IMR-90 (cell line): ENCODE measurements around the gene MLIP. TPM values are rescaled to one million over a fixed set of nuclear protein-coding genes. Genes with fewer than 3 reads are reported as not detected.

ENCODE experiments used
- ATAC-seq: fragments of 200-7000 bp; cut with Tn5 transposase; 2 replicates; pipeline ENCODE4 v1.9.1; 2020; ENCODE audit warnings: low read depth, mild to moderate bottlenecking, moderate library complexity
- BruUV-seq: library from RNA; stranded (reverse); fragments of 400-500 nt; replicated peaks from 2 replicates; lab custom pipeline; 2021; lab: Mats Ljungman, UMichigan
- CTCF ChIA-PET: fragments of 300-600 bp; formaldehyde crosslinking; extraction: SDS; loops from one replicate; lab custom pipeline; 2021; ENCODE audit warnings: antibody characterized with exemption; lab: Yijun Ruan, JAX
- POLR2A ChIA-PET: fragments of 300-600 bp; sonication (Branson Sonifier 250); formaldehyde crosslinking; loops from one replicate; lab custom pipeline; 2022; ENCODE audit warnings: antibody characterized with exemption; ENCODE audit not compliant: unreplicated experiment; lab: Charles Lee
- DNase-seq: peaks from one replicate; pipeline ENCODE4 v3.0.0; 2013
- H2AFZ ChIP-seq: replicated peaks from 2 replicates; pipeline ENCODE3; 2013; ENCODE audit warnings: low read length, mild to moderate bottlenecking; ENCODE audit not compliant: poor library complexity
- H2AK5ac ChIP-seq: 2 replicates; pipeline ENCODE4 v1.6.1; 2013; ENCODE audit warnings: low read depth, low read length, inconsistent platforms
- H2AK9ac ChIP-seq: replicated peaks from 2 replicates; pipeline ENCODE3; 2013; ENCODE audit warnings: mild to moderate bottlenecking, low read depth, low read length, moderate library complexity; ENCODE audit not compliant: poor library complexity
- H2BK120ac ChIP-seq: 2 replicates; pipeline ENCODE4 v1.6.1; 2013; ENCODE audit warnings: low read depth, low read length, inconsistent platforms
- H2BK15ac ChIP-seq: 3 replicates; pipeline ENCODE4 v1.6.1; 2013; ENCODE audit warnings: low read depth, low read length, inconsistent platforms
- H2BK20ac ChIP-seq: 2 replicates; pipeline ENCODE4 v1.6.1; 2013; ENCODE audit warnings: low read depth, mild to moderate bottlenecking, inconsistent platforms, low read length, moderate library complexity
- H2BK5ac ChIP-seq: 2 replicates; pipeline ENCODE4 v1.6.1; 2013; ENCODE audit warnings: mild to moderate bottlenecking, low read depth, low read length, inconsistent platforms; ENCODE audit not compliant: poor library complexity, severe bottlenecking
- H3K14ac ChIP-seq: replicated peaks from 2 replicates; pipeline ENCODE4 v1.6.1; 2013; ENCODE audit warnings: low read depth, low read length, inconsistent platforms
- H3K18ac ChIP-seq: 2 replicates; pipeline ENCODE4 v1.6.1; 2013; ENCODE audit warnings: low read depth, low read length, control low read depth
- H3K23ac ChIP-seq: 2 replicates; pipeline ENCODE4 v1.6.1; 2013; ENCODE audit warnings: low read depth, low read length, inconsistent platforms
- H3K27ac ChIP-seq: 2 replicates; pipeline ENCODE4 v1.5.1; 2013; ENCODE audit warnings: mild to moderate bottlenecking, control low read depth, low read length; ENCODE audit not compliant: insufficient read depth
- H3K27me3 ChIP-seq: 2 replicates; pipeline ENCODE4 v1.6.1; 2013; ENCODE audit warnings: low read length; ENCODE audit not compliant: control insufficient read depth, insufficient read depth
- H3K36me3 ChIP-seq: 2 replicates; pipeline ENCODE4 v1.6.1; 2013; ENCODE audit warnings: low read length, mixed read lengths; ENCODE audit not compliant: control insufficient read depth, insufficient read depth
- H3K4ac ChIP-seq: 2 replicates; pipeline ENCODE4 v1.6.1; 2013; ENCODE audit warnings: low read depth, low read length, inconsistent platforms
- H3K4me1 ChIP-seq: 2 replicates; pipeline ENCODE4 v1.6.1; 2013; ENCODE audit warnings: low read length, mixed read lengths; ENCODE audit not compliant: control insufficient read depth, insufficient read depth
- H3K4me2 ChIP-seq: 2 replicates; pipeline ENCODE4 v1.6.1; 2013; ENCODE audit warnings: low read depth, mild to moderate bottlenecking, control low read depth, low read length, moderate library complexity
- H3K4me3 ChIP-seq: 2 replicates; pipeline ENCODE4 v1.5.1; 2013; ENCODE audit warnings: low read depth, mild to moderate bottlenecking, control low read depth, low read length, moderate library complexity; ENCODE audit not compliant: insufficient read depth
- H3K56ac ChIP-seq: 2 replicates; pipeline ENCODE4 v1.6.1; 2013; ENCODE audit warnings: low read length, inconsistent platforms; ENCODE audit not compliant: insufficient read depth; ENCODE audit errors: extremely low read depth
- H3K79me1 ChIP-seq, 2 experiments: 2 replicates each; pipeline ENCODE4 v1.6.1; 2013; ENCODE audit warnings: low read length in 2 of 2, inconsistent platforms in 1 of 2, low read depth in 1 of 2
- H3K9ac ChIP-seq: 2 replicates; pipeline ENCODE4 v1.6.1; 2013; ENCODE audit warnings: low read depth, low read length, control low read depth
- H3K9me1 ChIP-seq: 2 replicates; pipeline ENCODE4 v1.6.1; 2013; ENCODE audit warnings: low read length, inconsistent platforms; ENCODE audit not compliant: insufficient read depth
- H3K9me3 ChIP-seq: 2 replicates; pipeline ENCODE4 v1.6.1; 2013; ENCODE audit warnings: low read length; ENCODE audit not compliant: control insufficient read depth, insufficient read depth
- H4K20me1 ChIP-seq: 2 replicates; pipeline ENCODE4 v1.6.1; 2013; ENCODE audit warnings: low read length, inconsistent platforms; ENCODE audit not compliant: insufficient read depth
- H4K5ac ChIP-seq: 2 replicates; pipeline ENCODE4 v1.6.1; 2013; ENCODE audit warnings: mild to moderate bottlenecking, low read depth, low read length, control low read depth
- H4K8ac ChIP-seq, 2 experiments: 2 replicates each; pipeline ENCODE4 v1.6.1; 2013; ENCODE audit warnings: low read depth in 2 of 2, low read length in 2 of 2, control low read depth in 1 of 2, inconsistent platforms in 1 of 2
- H4K91ac ChIP-seq: 2 replicates; pipeline ENCODE4 v1.6.1; 2013; ENCODE audit warnings: low read depth, low read length, inconsistent platforms; ENCODE audit not compliant: insufficient read depth
- RAD21 ChIP-seq: IDR thresholded peaks from 2 replicates; pipeline ENCODE4 v1.6.1; 2012; ENCODE audit warnings: low read length, improper control_type of control experiment
- WGBS, 2 experiments: methylation state at CpG; one replicate each; pipeline versions ENCODE4 v1.1.5 to v1.1.7; 2013; ENCODE audit warnings: missing lambda C conversion rate in 2 of 2; ENCODE audit not compliant: insufficient read length in 1 of 2; ENCODE audit errors: extremely low coverage in 2 of 2; 5-methylcytosine and 5-hydroxymethylcytosine counted together
- dilution Hi-C: fragments of 300-500 bp; cut with HindIII; formaldehyde crosslinking; loops from one replicate; pipeline ENCODE4 v1.14.3; 2018; ENCODE audit warnings: low sequenced_read_pairs; ENCODE audit not compliant: unreplicated experiment
- in situ Hi-C: fragments of 300-500 bp; cut with MboI; formaldehyde crosslinking; loops from 3 replicates; pipeline ENCODE4 v1.14.3; 2019; ENCODE audit warnings: low sequenced_read_pairs, inconsistent platforms, mixed read lengths
- intact Hi-C: fragments of 100-400 bp; cut with micrococcal nuclease; formaldehyde crosslinking; loops from 2 replicates; pipeline ENCODE4 v1.10.0; 2022
- polyA plus RNA-seq, 3 experiments: library from polyadenylated mRNA; depleted of rRNA; stranded (reverse); fragments of >200 nt; gene quantifications; 2 replicates each; pipeline ENCODE4 v1.2.3, GENCODE V29; 2012; ENCODE audit warnings: low replicate concordance in 1 of 3
- total RNA-seq: library from RNA; depleted of rRNA; stranded (reverse); fragments of >200 nt; gene quantifications from 2 replicates; pipeline ENCODE4 v1.2.3, GENCODE V29; 2012

MLIP gene
- total and polyA plus RNA-seq, 2 of the 4 experiments (the other 2 are of a cell fraction) = not detected

DNA sequence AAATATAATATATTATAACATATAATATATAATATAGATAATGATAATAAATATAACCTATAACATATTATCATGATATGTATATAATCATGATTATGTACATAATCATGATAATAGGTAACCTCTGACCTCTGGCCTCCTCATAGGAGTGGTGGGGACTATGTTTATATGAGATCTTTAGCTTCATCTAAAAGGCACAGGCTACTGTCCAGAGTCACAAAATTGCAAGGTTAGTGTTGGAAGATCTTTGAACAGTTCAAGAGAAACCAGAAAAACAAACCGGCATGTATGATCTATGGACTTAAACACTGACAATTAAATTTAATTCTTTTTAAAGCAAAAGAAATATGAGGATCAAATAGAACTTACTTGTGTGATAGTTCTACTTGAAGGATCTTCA, 141.3 kb downstream of the MLIP start:
- Histone ChIP-seq H4K8ac (no peak overlapping the region), H3K79me1 (no peaks in the 10 kb centered on the region), H3K27me3 (no peaks in the 10 kb centered on the region), H3K9me3 (no peaks in the 10 kb centered on the region), H3K27ac (no peak overlapping the region), H3K56ac (no peak overlapping the region), H4K5ac (no peak overlapping the region), H4K91ac (no peak overlapping the region), H3K14ac (no peak overlapping the region), H3K9me1 (no peaks in the 10 kb centered on the region), H3K4ac (no peak overlapping the region), H3K4me2 (no peak overlapping the region), H3K23ac (no peak overlapping the region), H3K4me1 (peaks cover 2% of the 10 kb centered on the region; the same call in 1 of the 2 replicates), H4K20me1 (no peaks in the 10 kb centered on the region), H2AFZ (no peak overlapping the region), H3K4me3 (no peak overlapping the region), H3K36me3 (no peaks in the 10 kb centered on the region), H3K9ac (no peak overlapping the region), H2AK9ac (no peak overlapping the region), H2BK15ac (no peak overlapping the region), H2AK5ac (no peak overlapping the region), H2BK120ac (no peak overlapping the region), H2BK20ac (no peak overlapping the region), H2BK5ac (no peak overlapping the region), H3K18ac (no peak overlapping the region)
- in situ Hi-C loops = loop anchor here (25.0 kb wide), 1 partner anchor 810 kb away; no protein-coding TSS in a partner anchor
- TF ChIP-seq RAD21 = no peak
- WGBS, 2 experiments = no CpG with 5 or more reads among the region's 1 CpG
- dilution Hi-C loops = no loop called here
- ChIA-PET POLR2A (no interaction called here), CTCF (no interaction called here)
- DNase-seq (no peak), ATAC-seq (no peak)
- intact Hi-C loops = no loop called here
- BruUV-seq = no TSS peak
